Measurements from ENCODE around the gene TSEN15.

The TSEN15 gene

DNA sequence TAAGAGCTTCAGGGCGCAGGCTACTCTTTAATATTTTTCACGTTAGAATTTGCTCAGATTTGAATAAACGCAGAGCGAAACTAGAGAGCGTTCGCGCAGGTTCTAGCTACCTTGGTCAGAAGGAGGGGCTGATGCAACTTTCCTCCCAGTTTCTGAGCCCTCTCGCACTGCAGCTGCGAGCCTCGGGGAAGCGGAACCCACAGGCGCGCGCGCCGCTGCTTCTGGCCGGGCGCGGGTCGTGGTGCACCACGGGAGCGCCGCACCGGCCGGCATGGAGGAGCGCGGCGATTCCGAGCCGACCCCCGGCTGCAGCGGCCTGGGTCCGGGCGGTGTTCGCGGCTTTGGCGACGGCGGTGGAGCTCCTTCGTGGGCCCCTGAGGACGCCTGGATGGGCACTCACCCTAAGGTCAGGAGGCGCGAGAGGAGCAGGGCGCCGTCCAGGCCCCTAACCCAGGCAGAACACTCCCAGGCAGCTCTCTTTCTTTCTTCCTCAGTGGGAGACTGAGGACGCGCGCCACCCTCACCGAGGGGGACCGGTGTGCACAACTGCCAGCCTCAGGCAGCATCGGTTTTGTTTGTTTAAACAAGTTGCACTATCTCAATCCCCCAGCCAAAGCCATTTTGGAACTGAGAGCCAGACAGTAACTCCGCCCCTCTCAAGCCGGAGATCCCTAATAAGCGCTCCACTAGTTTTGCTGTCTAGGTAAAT, at the start of gene TSEN15:
Gene TSEN15, plus strand, starts transcription at position 246 of the 709 bp plus-strand sequence. Its CDS starts 26 bp downstream, at position 272.
- peak; percentile 66 for DNase-seq (ENCODE audit: low spot score)

DNA sequence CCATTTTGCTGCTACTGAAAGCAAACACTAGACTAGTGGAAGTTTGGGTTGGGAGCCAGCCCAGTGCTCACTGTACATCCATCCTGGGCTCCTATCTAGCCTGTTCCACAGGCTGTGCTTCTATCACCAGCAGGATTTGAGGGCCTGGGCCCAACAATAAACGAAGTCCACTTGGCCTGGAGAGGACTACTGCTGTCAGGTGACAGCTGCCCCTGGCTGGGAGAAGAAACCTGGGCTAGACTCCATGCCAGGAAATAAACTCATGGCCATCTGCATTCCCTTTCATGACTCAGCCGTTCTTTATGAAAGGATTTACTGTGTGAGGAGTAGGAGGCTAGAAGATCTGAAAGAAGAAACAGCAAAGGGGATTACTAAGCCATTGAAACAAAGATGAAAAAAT, 49.5 kb upstream of the TSEN15 start:
- peak; percentile 60 for DNase-seq (ENCODE audit: low spot score)

DNA sequence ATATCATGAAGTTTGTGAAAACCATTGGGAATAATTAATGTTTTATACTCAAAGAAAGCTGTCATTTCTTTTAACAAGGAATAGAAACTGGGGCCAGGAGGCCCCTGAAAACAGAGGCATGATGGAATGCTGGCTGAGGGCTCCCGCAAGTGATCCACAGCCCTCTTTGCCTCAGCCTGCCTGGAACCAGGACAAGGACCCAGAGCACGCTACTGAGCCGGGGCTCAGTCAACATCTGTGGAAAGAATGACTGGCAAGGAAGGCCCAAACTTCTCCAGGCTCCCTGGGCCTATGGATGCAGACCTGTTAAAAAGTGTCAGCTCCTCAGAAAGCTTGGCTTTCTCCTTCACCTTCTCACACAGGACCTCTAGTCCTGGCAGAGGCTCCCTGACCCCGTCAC, 46.6 kb upstream of the TSEN15 start:
- DNase-seq (ENCODE audit: low spot score), result no peak

DNA sequence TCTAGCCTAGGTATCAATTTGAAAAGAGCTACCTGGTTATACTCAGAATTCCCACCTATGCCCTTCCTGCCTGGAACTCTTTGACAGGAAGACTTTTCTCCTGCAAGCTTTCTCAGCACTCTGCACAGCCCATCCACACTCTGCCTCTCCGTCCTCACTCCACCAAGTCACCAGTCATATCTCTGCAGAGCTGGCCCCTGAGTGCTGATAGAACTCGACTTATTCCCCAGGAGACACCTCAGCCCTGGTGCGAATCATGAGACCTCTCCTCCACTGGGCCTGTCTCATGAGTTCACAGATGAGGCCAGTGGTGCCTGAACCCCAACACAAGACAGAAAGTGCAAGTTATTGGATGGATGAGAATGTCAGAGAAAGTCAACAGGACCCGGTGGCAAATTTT, 46.0 kb upstream of the TSEN15 start:
- no peak for DNase-seq (ENCODE audit: low spot score)

DNA sequence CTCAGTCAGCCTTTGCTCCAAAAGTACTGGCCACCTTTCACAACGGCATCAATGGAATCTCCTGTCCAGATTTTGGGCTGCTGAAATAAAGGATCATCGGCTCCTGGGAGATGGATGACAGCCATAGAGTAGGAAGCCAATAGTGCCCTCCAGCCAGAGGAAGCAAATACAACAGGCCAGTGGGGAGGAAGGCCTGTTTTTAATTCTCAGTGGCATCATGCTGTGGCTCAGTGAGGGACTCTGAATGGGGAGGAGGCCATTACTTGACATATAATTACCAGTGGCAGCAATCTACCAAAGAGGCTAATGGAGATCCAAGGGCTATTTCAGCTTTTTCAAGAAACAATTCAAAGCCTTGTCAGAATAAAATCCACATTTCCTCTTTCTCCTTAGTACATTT, 40.7 kb upstream of the TSEN15 start:
- DNase-seq (ENCODE audit: low spot score), result no peak

DNA sequence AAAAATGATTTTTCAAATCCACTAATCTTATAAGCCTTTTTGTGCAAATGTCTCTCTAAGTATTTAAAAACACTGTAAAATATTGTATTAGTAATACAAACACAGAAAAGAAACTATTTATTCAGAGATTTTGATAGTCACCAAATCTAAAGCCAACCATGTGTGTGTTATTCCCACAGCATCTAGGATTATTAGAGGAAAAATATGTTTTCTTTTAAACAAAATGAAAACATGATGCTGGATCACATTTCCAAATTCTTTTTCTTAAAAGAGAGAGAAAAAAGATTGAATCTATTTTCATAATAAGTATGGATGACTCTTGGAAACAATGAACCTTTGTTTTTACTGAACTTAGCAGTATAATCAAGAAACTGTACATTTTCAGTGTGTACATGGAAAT, 39.3 kb upstream of the TSEN15 start:
- DNase-seq (ENCODE audit: low spot score), result no peak

DNA sequence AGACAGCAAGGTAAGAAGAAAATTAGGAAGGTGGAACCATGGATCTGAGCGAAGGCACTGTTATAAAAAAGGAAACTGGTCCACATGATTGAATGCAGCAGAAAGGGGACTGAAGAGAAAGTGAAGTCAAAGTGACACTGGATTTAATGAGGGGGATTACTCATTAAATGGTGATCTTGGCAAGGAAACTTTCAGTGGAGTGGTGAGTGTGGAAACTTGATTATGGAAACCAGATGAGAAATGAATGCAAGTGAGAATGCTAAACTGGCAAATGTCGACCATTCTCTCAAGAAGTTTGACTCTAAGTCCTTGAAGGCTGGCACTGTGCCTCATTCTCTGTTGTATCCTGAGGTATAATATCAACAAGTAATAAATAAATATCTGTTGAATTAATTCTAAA, 37.3 kb upstream of the TSEN15 start:
- no peak for DNase-seq (ENCODE audit: low spot score)

DNA sequence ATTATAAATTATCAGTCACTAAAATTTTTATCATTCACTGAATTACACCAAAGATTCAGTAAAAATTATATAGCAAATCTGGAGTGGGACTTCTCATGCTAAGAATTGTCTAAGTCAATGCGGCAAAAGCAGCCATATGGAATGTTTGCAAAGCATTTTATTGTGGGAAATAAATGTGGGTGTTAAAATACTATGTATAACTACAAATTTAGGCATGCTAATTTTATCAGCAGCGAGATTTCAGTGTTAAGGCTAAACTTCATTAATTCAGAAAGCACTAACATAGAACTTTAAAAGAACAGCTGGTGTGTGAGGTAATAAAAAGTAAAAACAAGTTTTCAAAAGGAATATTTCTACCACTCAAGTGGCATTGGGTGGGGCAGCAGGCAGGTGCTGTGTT, 35.4 kb upstream of the TSEN15 start:
- no peak for DNase-seq (ENCODE audit: low spot score)

DNA sequence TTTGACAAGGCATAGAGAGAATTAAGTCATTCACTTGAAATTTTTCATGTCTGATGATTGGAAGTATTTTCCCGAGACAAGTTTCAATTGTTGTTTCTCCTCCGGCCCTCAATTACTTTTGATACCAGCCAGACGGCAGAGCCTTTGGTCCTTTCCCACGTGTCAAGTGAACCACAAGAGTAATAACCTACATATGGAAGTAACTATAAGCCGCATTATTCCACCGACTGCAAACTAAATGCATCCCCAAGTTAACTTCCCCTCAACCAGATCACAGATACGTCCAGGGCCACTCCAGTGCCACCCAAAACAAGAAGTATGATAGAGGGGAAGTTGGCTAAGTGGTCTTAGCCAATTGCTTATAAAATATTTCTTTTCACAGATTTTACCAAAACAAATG, 34.2 kb upstream of the TSEN15 start:
- DNase-seq (ENCODE audit: low spot score), result no peak

DNA sequence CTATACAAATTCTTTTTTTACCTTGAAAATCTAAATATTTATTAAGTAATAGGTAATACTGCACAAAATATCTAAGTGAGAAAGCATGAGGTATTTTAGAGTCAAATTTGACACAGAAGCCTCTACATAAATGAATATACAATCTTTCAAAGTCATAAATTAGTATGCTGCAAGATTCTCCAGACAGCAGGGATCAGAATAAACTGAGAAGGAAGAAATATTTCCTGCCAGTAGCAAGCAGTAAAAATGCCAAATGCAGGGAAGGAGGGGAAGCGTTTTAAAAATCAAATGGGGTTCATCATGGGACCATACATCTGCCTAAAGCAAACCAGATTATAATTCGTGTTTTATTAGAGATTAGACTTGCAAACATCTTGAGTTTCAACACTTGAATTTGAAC, 32.9 kb upstream of the TSEN15 start:
- no peak for DNase-seq (ENCODE audit: low spot score)

DNA sequence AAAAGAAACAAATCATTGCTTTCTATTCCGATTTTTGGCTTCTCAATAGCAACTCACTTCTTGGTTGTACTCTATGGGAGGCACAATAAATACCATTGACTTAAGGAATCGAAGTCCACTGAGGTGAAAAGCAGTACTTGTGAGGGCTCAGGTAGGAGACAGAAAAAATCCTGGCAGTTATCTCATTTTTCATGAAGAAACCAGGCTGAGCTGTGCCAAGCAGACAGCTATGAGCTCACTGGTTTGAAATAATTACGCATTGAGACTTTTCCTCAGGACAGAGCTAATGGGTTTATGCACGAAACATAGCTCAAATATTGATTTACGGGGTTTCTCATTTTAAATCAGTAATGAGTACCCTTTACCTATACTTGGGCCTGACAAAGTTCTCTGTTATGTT, 32.5 kb upstream of the TSEN15 start:
- no peak for DNase-seq (ENCODE audit: low spot score)

DNA sequence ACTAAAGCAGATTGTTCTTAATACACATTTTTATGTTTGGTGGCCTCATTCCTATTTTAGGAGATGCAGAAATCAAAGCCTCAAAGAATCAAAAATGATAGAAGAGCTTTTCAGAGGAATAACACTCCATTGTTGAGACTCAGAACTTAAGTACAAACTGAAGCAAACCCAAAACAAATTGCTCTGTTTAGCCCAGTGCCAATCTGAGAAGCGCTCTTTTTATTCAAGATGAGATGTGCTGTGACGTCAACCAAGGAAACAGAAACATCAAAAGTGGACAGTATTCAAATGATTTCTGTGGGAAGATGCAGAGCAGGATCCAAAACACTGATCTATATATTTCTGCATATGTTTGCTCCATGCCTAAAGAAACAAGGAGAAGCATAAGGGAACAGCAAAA, 32.0 kb upstream of the TSEN15 start:
- no peak for DNase-seq (ENCODE audit: low spot score)

DNA sequence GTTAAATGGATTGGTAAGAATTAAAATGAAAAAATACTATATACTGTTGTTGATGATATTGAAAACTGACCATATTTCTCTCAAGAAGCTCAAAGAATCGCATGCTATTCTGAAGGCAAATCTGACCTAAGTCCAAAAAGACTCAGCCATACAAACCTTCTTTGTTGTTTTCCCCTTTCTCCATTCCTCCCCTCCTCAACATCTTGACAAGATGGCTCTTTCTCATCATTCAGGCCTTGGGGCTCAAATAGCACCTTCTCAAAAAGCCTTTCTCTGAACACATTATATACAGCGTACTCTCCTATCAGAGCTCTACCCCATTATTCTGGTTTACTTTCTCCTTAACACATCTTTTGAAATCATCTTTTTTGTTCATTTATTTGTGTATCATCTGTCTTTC, 31.2 kb upstream of the TSEN15 start:
- no peak for DNase-seq (ENCODE audit: low spot score)

DNA sequence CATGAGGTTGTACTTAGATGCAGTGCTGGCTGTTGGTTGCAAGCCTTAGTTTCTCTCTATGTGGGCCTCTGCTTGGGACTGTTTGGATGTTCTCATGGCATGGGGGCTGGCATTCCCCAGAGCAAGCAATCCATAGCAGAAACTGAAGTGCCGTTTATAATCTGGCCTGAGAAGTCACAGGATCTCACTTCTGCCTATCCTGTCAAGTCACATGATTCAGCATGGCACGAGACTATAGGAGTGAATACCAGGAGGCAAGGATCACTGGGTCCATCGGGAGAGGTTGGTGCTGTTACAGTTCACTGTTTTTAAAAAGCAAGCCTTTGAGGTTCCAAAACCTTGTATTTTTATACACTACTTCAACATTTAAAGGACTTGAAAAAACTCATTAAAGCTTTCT, 30.7 kb upstream of the TSEN15 start:
- DNase-seq (ENCODE audit: low spot score), result no peak

DNA sequence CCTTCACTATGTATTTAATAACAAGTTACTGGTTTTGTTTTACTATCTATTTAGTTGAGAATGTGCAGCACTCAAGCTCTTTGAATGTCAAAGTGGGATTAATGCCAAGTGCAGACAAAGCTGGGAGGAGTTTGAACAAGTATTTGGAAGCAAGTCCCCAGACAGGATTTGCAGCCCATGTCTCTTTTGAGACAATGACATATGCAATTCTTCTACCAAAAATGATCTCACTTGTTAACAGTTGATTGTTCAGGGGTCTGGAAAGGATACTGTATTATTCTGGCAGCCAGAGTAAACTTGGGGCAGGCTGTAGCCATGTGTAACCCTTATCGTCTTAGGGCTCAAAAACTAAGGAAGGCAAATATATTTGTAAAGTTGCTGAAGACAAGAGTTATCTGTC, 29.8 kb upstream of the TSEN15 start:
- DNase-seq (ENCODE audit: low spot score), result no peak

DNA sequence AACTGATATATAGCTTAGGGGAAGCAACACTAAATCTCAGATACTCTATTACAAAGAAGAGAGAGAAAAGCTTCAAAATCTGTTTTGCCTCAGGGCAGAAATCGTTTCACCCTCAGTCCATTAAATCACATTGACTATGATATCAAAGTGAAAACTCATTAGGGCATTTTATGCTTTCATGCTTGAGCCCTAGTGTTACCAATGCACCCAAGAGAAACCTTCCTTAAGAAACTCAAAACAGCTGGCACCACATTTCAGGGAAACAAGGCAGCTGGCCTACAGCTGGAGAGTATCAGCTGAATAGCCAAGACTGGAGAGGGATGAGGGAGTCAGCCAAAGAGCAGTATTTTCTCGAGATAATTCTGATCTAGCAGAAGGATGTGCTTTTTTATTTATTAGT, 28.9 kb upstream of the TSEN15 start:
- no peak for DNase-seq (ENCODE audit: low spot score)

DNA sequence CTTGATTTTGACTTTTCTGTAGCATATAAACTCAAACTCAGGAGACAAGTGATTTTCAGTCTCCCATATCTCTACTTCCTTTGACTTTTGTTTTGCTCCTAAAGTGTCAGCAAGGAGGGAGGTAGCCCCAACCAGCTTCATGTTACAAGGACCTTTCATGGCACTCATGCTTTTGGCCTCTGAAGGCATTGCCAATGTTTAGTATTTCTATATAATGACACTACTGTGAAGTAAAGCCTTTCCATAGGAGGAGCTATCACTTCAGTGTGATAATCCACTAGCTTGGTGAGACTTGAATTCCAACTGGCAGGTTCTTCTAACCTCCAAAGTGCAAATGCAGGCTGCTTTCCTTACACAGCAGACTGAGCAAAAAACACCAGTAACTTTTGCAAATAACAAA, 28.4 kb upstream of the TSEN15 start:
- DNase-seq (ENCODE audit: low spot score), result no peak

DNA sequence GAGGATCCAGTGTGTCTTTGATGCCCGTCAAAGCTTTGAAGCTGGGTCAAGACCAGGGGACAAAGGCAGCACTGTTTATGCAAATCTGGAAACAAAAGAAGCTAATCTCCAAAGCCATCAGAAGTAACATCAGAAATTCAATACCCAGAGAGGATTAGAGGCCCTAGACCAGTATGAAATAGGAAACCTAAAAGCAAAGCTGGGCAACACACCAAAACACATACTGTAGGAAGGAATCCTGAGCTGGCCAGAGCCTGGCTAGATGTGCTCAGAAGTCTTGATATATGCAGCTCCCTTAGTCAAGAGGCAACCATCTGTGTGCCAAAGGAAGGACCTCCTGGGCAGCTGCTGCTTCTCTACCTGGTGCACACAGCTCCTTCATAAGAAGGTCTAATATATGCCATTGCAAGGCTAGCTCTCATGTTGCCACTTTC, 26.3 kb upstream of the TSEN15 start:
- DNase-seq (ENCODE audit: low spot score), result no peak

DNA sequence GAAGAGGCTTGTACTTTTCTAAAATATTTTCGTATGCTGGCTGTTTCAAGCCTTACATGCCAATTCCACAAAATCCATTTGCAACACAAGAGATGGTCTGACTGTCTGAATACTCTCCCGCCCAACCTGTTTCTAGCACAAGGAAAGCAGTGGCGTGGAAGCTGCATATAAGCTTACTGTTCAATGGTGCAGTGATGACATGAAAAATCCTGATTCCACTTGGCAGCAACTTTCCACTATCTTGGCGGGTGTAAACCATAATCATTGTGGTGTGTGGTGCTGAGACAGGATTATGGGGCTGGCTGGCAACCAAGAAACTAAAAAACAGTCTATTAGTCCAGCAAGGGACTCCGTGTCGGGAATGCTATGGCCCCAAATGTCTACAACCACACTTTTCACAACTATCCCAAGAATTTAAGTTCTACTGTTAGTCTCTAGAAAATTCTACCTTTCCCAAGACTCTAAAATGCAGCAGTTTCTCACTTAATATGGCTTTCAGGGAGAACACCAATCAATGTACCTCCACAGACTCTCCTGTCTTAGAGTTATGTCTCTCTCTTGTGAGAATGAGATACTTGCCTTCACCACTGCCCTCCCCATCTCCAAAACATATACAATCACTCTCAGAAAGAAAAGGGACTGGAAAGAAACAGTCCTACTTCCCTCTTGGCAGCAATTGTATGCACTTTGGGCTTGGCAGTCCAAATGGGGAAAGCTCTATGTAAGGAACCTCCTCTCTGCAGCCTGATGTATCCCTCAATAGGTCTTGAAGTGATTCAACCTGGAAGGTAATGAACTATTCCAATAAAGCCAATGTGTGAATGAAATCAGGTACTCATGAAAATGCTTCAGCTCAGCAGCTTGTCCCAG, 23.5 kb upstream of the TSEN15 start:
- no peak for DNase-seq (ENCODE audit: low spot score)

DNA sequence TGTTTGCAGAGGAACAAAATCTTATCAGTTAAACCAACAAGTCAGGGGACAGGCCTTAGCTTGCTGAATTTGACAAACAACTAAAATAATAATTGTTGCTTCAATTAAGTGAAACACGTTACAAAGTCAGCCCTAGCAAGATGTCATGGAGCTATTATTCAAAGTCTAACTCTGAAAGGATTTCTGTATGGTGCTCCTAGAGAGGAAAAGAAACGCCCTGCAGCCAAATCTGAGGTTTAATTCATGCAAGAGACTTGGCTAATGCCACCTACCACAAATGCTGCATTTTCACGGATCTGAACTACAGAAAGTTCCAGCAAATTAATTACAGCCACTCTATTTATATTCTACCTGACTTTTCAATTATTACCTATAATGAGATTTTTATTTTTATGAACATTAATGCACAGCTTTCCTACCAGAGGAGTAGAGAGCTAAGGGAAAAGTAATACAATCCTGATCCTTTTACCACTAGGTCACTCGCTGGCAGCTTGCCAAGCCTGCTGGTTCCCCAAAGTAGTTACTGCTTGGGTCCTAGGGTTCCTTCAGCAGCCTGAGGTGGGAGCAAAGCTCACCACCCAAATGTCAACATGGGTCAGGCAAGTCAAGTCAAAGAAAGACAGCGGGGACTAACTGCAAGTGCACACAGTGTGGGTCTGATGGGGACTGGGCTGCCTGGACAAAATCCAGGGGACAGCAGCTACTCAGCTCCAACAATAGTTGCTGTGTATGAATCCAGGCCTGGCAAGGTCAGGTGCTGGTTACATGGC, 22.5 kb upstream of the TSEN15 start:
- DNase-seq (ENCODE audit: low spot score), result no peak

DNA sequence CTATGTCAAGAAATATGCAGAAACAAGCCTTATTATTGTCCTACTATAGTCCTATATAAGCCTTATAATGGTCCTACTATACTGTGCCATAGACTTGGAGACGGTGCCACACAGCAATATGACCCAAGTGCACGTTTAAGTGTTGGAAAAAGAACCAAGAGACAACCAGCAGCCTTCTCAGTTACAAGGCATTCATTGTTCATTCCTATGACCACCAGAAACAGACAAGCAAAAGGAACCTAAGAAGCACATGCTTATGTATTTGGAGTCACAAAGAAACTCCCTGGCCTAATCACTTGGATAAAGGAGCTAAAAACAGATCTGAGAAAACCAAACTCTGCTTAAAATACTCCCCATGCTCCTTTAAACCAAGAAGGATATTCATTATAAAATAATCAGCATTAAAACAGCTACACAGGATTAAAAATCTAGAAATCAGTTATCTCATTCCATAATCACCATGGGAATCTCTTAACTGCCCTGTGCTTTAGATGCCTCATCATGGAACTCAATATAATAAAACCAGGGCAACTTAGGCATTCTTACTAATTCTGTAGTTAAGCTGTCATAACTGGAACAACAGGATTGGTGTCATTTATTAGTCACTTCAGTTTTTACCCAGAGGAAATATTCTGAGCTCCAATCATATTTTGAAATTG, 21.0 kb upstream of the TSEN15 start:
- no peak for DNase-seq (ENCODE audit: low spot score)

DNA sequence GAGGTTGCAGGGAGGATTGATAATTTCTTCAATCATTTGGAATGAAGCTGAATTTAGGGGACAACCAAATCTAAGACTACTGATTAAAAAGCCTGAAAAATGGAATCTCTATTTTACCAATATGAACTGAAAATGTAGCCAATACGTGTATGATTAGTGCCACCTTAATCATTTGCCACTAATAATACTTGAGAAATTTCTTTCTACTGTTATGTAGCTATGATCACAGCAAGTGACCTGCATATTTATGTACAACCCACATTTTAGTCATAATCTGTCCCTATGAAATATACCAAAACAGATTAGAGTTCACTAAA, 20.5 kb upstream of the TSEN15 start:
- DNase-seq (ENCODE audit: low spot score), result no peak
